Skeletal muscle satellite cell (primary cell): ENCODE results near the gene WIZ.

Experiments used
- H3K27me3 ChIP-seq: 2 replicates; pipeline ENCODE4 v1.7.0; 2013; ENCODE audit warnings: low read length; ENCODE audit not compliant: control insufficient read depth, insufficient read depth
- H3K36me3 ChIP-seq: 2 replicates; pipeline ENCODE4 v1.7.0; 2013; ENCODE audit warnings: mild to moderate bottlenecking, control low read depth, low read length; ENCODE audit not compliant: insufficient read depth
- H3K4me1 ChIP-seq: 2 replicates; pipeline ENCODE4 v1.7.0; 2013; ENCODE audit warnings: low read length; ENCODE audit not compliant: control insufficient read depth, insufficient read depth
- H3K4me2 ChIP-seq: 2 replicates; pipeline ENCODE4 v1.7.0; 2013; ENCODE audit warnings: mild to moderate bottlenecking, low read length
- H3K4me3 ChIP-seq: 2 replicates; pipeline ENCODE4 v1.7.0; 2013; ENCODE audit warnings: low read length
- H3K9ac ChIP-seq: 2 replicates; pipeline ENCODE4 v1.7.0; 2013; ENCODE audit warnings: mild to moderate bottlenecking, low read depth, low read length, moderate library complexity
- H3K9me3 ChIP-seq: replicated peaks from 2 replicates; pipeline ENCODE4 v1.7.0; 2013; ENCODE audit warnings: mild to moderate bottlenecking, control low read depth, low read length

Gene WIZ

DNA sequence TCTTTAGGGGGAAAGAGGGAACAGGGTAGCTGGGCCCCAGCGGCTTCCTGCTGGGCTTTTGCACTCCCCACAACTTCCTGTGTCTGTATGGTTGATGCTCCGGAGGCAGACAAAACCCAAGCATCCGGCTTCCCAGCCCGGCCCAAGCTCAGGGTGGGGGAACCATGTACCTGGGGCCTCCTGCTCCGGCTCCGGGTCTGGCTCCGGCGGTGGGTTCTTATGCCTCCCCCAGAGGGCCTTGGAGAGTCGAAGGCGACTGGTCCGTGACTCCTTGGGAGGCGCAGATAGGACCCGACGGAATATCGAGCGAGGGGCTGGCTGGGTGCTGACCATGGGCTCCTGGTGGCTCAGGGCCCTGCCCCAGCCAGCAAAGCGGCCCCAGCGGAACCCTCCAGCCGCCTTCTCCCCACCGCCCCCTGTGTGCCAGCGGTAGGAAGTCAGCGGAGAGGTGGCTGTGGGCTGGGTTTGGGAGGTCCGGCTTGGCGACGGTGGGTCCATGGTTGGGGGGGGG, 14.2 kb upstream of the WIZ start:
- Histone ChIP-seq H3K4me1 (peaks cover 7% of the 10 kb centered on the region), H3K4me2 (no peak overlapping the region), H3K27me3 (peaks cover 36% of the 10 kb centered on the region), H3K9me3 (no peaks in the 10 kb centered on the region), H3K36me3 (no peaks in the 10 kb centered on the region), H3K9ac (no peak overlapping the region), H3K4me3 (no peak overlapping the region)

DNA sequence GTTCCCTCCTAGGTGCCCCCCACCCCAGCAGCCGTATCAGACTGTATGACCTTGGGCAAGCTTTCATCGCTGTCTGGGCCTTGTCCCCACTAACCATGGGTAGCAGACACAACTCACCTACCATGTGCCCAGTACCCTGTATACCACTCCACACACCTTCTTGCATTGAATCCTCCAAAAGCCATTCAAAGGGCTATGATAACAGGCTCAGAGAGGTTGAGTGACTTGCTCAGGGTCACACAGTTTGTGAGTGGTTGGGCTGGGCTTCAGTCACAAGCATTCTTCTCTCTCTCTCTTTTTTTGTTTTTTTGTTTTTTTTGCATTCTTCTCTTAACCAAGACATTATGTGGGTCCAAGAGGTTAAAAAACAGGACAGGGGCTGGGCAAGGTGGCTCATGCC, 11.9 kb upstream of the WIZ start:
- H3K9ac ChIP-seq = no peak overlapping the region
- H3K4me1 ChIP-seq = peaks cover 1% of the 10 kb centered on the region
- H3K4me2 ChIP-seq = no peak overlapping the region
- peaks cover 46% of the 10 kb centered on the region for H3K27me3 ChIP-seq
- H3K9me3 ChIP-seq = no peaks in the 10 kb centered on the region
- no peaks in the 10 kb centered on the region for H3K36me3 ChIP-seq
- no peak overlapping the region for H3K4me3 ChIP-seq

DNA sequence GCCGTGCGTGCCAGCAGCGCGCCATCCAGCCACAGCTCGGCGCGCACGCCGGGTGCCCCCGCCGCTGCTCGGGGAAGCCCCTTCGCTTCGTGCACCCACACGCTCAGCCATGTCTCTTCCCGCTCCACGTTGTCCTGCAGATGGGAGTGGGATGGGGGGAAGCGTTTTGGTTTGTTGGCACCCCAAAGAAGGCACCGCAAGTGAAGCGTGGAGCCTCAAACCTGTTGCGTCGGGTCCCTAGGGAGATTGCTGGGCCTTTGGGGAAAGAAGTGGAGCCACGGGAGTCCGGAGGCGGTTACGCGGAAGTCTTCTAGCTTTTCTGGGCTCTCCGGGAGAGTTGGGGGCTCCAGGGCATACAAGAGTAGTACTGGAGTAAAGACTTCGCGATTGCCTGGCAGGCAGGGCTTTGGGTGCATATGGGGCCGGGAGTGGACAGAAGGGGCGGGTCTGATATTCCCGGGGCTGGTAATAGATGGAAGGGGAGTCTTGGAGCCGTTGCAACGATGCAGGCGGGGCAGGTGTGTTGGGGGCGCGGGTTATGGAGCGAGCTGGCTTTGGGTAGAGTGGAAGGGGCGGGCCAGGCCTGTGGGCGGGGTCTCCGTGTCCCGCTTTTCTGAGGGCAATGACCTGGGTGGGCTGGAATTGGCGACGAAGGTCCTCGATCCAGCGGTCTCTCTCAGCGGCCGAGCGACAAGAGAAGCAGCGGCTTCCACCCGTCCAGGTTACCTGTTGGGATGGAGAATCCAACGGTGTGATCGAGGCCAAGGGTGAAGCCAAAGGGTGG, 8.1 kb upstream of the WIZ start:
- Histone ChIP-seq H3K9ac (no peak overlapping the region), H3K9me3 (no peaks in the 10 kb centered on the region), H3K4me3 (no peak overlapping the region), H3K27me3 (peaks cover 60% of the 10 kb centered on the region), H3K4me2 (peak overlapping the region; percentile 59), H3K4me1 (peaks cover 6% of the 10 kb centered on the region), H3K36me3 (no peaks in the 10 kb centered on the region)

DNA sequence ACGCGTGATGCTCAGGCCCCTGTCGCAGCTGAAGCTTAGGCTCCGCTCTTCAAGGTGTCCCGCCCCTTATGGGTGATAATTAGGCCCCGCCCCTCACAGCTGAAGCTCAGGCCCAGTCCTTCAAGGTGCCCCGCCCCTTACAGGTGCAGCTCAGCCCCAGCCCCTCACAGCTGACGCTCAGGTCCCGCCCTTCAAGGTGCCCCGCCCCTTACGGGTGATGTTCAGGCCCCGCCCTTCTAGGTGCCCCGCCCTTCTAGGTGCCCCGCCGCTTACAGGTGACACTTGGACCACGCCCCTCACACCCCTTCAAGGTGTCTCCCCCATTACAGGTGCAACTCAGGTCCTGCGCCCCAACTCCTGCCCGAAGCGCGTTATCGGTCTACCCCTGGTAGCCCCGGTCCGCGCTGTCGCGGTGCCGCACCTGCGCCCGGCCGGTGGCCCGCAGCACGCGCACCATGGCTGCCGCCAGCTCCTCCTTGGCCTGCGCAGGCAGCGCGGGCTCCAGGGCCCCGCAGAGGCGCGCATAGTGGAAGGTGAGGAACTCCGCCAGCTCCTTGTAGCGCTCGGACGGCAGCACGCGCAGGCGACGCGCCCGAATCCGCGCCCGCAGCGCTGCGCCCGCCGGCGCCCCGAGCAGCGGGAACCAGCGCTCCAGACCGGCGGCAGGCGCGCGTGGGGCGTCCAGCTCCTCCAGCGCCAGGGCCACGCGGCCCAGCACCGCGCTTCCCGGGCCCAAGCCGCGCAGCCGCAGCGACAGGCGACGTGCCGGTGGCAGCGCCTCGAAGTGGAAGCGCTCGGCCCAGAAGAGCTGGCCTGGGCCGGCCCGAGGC, 7.3 kb upstream of the WIZ start:
- Histone ChIP-seq H3K36me3 (no peaks in the 10 kb centered on the region), H3K9ac (no peak overlapping the region), H3K4me3 (no peak overlapping the region), H3K4me1 (peaks cover 10% of the 10 kb centered on the region), H3K4me2 (peak overlapping the region; percentile 59), H3K27me3 (peaks cover 60% of the 10 kb centered on the region), H3K9me3 (no peaks in the 10 kb centered on the region)

DNA sequence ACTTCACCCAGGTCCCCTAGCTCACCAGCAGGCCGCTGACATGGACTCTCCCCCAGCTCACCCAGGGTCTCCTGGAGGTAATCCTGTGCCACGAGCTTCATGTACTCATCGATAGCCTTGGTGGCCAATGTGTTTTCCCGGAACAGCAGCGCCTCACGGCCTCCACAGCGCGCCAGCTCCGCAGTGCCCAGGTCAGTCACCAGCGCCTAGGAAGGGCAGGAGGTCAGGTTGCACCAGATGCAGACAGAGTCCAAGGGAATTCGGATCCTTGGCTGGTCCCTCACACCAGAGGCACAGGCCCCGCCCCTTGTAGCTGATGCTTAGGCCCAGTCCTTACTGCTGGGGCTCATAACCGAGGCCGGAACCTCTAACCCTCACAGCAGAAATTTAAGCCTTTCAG, 6.7 kb upstream of the WIZ start:
- Histone ChIP-seq H3K36me3 (no peaks in the 10 kb centered on the region), H3K27me3 (peaks cover 55% of the 10 kb centered on the region)

DNA sequence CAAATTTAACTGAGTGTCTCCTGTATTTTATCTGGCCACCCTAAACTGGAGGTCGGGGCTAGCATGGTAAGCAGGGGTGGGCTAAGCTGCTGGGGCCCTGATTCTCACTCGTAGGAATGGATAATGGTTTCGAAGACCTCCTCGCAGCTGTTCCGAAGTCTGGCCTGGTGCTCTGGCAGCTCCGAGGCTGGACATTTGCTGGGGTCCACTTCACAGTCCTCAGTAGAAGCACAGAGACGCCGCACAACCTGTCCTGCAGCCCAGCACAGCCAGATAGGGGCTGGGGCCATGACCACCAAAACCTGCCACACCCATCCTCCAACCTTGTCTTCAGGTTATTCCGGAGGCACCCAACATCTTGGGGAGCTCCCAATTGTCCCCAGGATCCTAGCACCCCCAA, 6.2 kb upstream of the WIZ start:
- Histone ChIP-seq H3K4me2 (no peak overlapping the region), H3K4me1 (peaks cover 10% of the 10 kb centered on the region), H3K4me3 (no peak overlapping the region), H3K9ac (no peak overlapping the region), H3K36me3 (no peaks in the 10 kb centered on the region), H3K9me3 (no peaks in the 10 kb centered on the region), H3K27me3 (peaks cover 52% of the 10 kb centered on the region)

More for the DNA sequence above, 6.7 kb upstream of the WIZ start:
- no peak overlapping the region for H3K9ac ChIP-seq
- peaks cover 10% of the 10 kb centered on the region for H3K4me1 ChIP-seq
- no peak overlapping the region for H3K4me3 ChIP-seq
- H3K9me3 ChIP-seq = no peaks in the 10 kb centered on the region
- no peak overlapping the region for H3K4me2 ChIP-seq

DNA sequence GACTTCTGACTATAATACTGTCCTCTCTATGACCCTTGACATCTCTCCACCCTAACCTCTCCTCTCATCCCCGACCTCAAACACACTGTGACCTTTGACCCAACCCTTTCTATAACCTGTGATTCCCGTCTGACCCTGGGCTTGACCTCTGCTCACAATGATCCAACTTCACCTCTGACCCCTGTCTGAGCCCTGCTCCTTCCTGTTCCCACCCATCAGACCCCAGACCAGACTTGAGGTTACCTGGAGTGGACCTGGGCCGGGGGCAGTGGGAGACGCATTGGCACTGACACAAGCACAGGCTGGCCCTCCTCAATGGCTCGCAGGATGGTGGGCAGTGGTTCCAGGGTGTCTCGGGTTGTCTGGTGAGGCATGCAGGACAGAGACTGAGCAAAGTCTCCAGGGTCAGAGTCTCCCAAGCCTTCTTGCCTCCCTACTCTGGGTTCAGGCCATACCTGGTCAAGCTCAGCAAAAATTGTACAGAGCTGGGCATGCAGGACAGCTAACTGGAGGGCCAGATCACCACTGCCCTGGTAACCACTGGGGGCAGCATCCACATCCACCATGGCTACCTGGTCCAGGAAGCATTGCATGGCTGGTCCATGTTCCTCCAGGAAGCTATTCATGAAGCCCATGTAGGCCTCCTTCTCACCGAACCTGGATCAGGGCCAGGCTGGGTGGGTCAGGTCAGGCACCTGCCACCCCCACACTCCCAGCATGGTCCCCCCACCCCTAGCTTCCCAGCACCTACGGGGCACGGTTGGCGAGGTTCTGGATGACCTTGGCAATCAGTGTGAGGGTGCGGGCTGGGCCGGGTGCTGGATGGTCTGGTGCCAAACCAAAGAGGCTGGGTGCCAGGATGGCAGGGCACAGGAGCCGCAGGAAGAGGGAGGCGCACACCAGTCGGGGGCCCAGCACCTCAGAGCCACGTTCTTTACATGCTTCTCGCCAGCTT, 4.4 kb upstream of the WIZ start:
- H3K9ac ChIP-seq = no peak overlapping the region
- H3K4me2 ChIP-seq = no peak overlapping the region
- H3K4me3 ChIP-seq = no peak overlapping the region
- H3K9me3 ChIP-seq = no peaks in the 10 kb centered on the region
- H3K4me1 ChIP-seq = peaks cover 13% of the 10 kb centered on the region
- no peaks in the 10 kb centered on the region for H3K36me3 ChIP-seq
- H3K27me3 ChIP-seq = peaks cover 40% of the 10 kb centered on the region

DNA sequence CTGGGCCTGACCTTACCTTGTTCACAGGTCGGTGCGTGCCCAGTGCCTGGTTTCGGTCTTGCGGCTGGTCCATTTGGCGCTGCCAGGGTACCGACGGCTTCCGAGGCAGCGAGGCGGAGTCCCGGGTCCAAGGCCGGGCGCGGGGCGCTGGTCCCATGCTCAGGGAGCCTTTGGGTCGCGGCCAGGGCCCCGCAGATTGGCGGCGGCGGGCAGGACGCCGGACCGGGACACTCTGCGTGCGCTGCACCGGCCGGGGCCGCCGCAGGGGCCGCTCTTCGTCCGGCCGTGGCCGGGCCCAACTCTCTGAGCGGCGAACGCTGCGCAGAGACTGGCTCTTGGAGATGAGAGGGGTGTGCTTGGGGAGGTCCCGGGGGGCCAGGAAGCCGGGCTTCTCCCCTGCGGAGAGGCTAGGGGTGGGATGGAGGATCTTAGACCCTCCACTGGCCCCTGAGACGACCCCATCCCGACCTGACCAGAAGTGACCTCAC, 3.4 kb upstream of the WIZ start:
- H3K4me2 ChIP-seq = peak overlapping the region; percentile 83
- H3K27me3 ChIP-seq = peaks cover 37% of the 10 kb centered on the region
- peak overlapping the region; percentile 36 for H3K9ac ChIP-seq
- peaks cover 18% of the 10 kb centered on the region for H3K4me1 ChIP-seq
- H3K36me3 ChIP-seq = no peaks in the 10 kb centered on the region
- H3K9me3 ChIP-seq = no peaks in the 10 kb centered on the region
- H3K4me3 ChIP-seq = peak overlapping the region; percentile 67

DNA sequence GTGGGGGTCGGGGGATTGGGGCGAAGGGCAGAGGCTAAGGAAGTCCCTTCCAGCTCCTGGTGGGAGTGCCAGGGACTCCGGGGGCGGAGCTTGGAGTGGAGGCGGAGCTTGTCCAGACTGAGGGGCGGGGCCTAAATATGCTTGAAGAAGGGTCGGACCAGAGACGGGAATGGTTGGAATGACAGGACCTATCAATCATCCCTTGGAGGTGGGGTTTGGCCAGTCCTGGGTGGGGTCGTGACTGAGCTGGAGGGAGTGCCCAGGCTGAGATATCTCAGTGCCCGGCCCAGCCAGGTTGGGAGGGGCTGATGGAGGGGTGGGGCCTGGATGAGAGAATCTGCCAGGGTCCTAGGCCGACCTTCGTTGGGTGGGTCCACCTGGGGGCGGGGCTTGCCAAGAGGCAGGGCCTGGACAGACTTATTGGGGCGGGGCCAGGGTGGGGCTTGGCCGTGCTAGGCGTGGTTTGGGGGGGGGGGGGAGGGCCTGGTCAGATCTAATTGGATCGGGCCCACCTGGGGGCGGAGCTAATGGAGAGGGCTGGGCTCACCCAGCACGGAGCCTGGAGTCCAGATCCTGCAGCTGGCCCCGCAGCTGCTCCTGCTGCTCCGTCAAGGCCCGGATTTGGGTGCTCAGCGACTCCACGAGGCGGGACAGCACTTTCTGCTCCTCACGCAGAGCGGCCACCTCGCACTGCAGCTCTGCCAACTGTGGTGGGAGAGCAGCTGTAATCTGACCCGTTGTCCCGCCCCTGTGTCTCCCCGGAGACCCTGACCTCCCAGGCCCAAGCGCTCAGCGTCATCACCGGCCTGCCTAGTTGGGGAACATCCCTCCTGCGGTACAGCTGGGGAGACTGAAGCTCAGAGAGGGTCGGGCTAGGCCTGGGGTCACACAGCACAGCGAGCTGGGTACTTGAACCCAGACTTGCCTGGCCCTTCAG, 2.6 kb upstream of the WIZ start:
- no peaks in the 10 kb centered on the region for H3K36me3 ChIP-seq
- peaks cover 18% of the 10 kb centered on the region for H3K4me1 ChIP-seq
- no peaks in the 10 kb centered on the region for H3K9me3 ChIP-seq
- peak overlapping the region; percentile 36 for H3K9ac ChIP-seq
- peak overlapping the region; percentile 83 for H3K4me2 ChIP-seq
- H3K4me3 ChIP-seq = peak overlapping the region; percentile 67
- peaks cover 29% of the 10 kb centered on the region for H3K27me3 ChIP-seq

DNA sequence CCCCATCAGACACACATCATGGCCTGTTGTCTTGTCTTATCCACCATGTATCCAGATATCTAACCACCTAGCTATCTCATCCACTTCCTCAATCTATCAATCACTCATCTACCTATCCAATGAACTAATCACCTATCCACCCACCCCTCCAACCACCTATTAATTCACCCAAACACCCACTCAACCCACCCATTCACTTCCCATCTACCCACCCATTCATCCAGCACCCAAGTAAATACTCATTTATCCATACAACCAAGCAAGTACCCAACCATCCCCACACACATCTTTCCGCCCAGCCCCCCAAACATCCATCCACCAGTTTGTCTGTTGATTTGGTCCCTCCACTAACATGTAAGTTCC, 753 bp upstream of the WIZ start:
- Histone ChIP-seq H3K9me3 (no peaks in the 10 kb centered on the region), H3K4me2 (no peak overlapping the region), H3K9ac (no peak overlapping the region), H3K4me1 (peaks cover 18% of the 10 kb centered on the region), H3K4me3 (no peak overlapping the region), H3K36me3 (no peaks in the 10 kb centered on the region), H3K27me3 (peaks cover 10% of the 10 kb centered on the region)
